Measurements from ENCODE around the gene SNX12.

SNX12 gene

DNA sequence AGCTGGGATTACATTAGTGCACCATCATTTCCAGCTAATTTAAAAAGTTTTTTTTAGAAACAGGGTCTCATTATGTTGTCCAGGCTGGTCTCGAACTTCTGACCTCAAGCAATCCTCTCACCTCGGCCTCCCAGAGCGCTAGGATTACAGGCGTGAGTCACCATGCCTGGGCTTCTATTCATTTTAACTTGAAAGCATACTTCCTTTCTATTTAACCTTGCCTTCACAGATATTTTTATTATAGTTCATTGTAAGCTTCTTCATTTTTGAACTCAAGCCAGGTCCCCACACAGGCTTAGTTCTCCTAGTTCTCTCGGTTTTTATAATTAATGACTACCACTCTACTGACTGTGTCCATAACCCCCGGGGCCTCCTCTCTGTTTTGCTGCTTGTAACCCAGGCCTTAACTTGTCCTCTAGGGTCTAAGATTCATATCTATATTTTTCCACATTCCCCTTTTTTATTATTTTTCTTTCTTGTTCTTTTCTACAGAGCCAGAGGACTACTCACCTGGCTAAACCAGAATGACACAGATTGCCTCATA is 50.7 kb downstream of the SNX12 start:
- H3K4me3 ChIP-seq (ENCODE audit: low read length) = no peak overlapping the region
- peak; percentile 28 for DNase-seq (ENCODE audit: low read depth)
- no peak for TF ChIP-seq CTCF (conservative IDR thresholded peaks at IDR 0.05; ENCODE audit: low read depth, low read length)
